Activated CD8-positive, alpha-beta memory T cell treated with anti-CD3 and anti-CD28 coated beads, Interleukin-2, amount 10 ng/mL, durations not matched to agents 7 days and 5 days (primary cell): ENCODE measurements around the gene GAMT. TPM values are rescaled to one million over a fixed set of nuclear protein-coding genes. Genes with fewer than 3 reads are reported as not detected.

Experiments used
- ATAC-seq: fragments of 150-1000 bp; cut with Tn5 transposase; one replicate; pipeline ENCODE4 v1.10.0; 2021; ENCODE audit warnings: moderate library complexity
- CTCF ChIA-PET: fragments of 350-600 bp; sonication (Branson Sonifier 250); formaldehyde crosslinking; loops from one replicate; lab custom pipeline; 2021; ENCODE audit warnings: antibody characterized with exemption; lab: Charles Lee
- DNase-seq: peaks from one replicate; pipeline ENCODE4 v3.0.0-alpha.2; 2020
- H3K27ac Mint-ChIP-seq: one replicate; pipeline ENCODE4 v1.8.0; 2021; ENCODE audit warnings: mild to moderate bottlenecking, mixed read lengths
- H3K27me3 Mint-ChIP-seq: one replicate; pipeline ENCODE4 v1.8.0; 2021; ENCODE audit warnings: mixed read lengths
- H3K36me3 Mint-ChIP-seq: one replicate; pipeline ENCODE4 v1.8.0; 2021; ENCODE audit warnings: mild to moderate bottlenecking, mixed read lengths
- H3K4me1 Mint-ChIP-seq: one replicate; pipeline ENCODE4 v1.8.0; 2021; ENCODE audit warnings: mixed read lengths
- H3K4me3 Mint-ChIP-seq: one replicate; pipeline ENCODE4 v1.8.0; 2021; ENCODE audit warnings: mild to moderate bottlenecking, moderate library complexity, mixed read lengths
- H3K9me3 Mint-ChIP-seq: one replicate; pipeline ENCODE4 v1.8.0; 2022; ENCODE audit warnings: low read depth, mixed read lengths
- total RNA-seq, 2 experiments: library from RNA; stranded (reverse); gene quantifications; one replicate each; pipeline ENCODE4 v1.2.3, GENCODE V29; 2021

Gene GAMT
- total RNA-seq, 2 experiments from 2014 or later = 19.3 to 20.4 TPM

- peaks cover 3% of the 10 kb centered on the region for H3K9me3 Mint-ChIP-seq
- no peak for DNase-seq
- H3K27me3 Mint-ChIP-seq = peaks cover 6% of the 10 kb centered on the region
- no peak overlapping the region for H3K27ac Mint-ChIP-seq
- peaks cover 20% of the 10 kb centered on the region for H3K36me3 Mint-ChIP-seq
- no peak overlapping the region for H3K4me3 Mint-ChIP-seq
- no peak for ATAC-seq
- CTCF ChIA-PET = no interaction called here
- peaks cover 18% of the 10 kb centered on the region for H3K4me1 Mint-ChIP-seq
Measured at GRCh38 chr19:1387684-1388636, 13.4 kb downstream of the GAMT start.

- Mint-ChIP-seq H3K9me3 (peaks cover 3% of the 10 kb centered on the region), H3K4me3 (no peak overlapping the region), H3K36me3 (peaks cover 20% of the 10 kb centered on the region), H3K27ac (no peak overlapping the region), H3K4me1 (peaks cover 21% of the 10 kb centered on the region), H3K27me3 (peaks cover 6% of the 10 kb centered on the region)
- no peak for DNase-seq
- CTCF ChIA-PET = no interaction called here
- ATAC-seq = no peak
Measured at GRCh38 chr19:1386945-1387683, 14.2 kb downstream of the GAMT start.

DNA sequence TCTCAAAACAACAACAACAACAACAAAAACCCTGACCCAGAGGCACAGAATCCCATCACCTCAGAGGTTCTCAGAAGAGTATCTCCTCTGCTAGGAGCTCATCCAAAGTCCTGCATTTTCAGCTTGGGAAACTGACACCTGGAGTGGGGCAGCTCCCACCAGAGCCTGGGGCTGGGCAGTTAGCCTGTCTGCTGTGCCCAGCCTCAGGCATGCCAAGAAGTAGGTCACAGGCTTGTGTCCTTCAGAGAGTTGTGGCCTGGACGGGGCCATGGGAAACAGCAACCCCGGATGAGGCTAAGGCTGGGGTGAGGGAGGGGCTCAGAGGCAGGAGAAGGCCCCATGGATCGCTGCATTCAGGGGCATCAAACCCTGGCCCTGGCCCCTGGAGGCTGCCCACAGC, 15.5 kb downstream of the GAMT start:
- H3K27me3 Mint-ChIP-seq = peaks cover 6% of the 10 kb centered on the region
- no peak for ATAC-seq
- CTCF ChIA-PET = interaction anchor here (1.1 to 1.2 kb wide), 2 partner anchors 13 to 20 kb away, joined by 3 read pairs; no protein-coding TSS in a partner anchor
- H3K27ac Mint-ChIP-seq = no peak overlapping the region
- peak overlapping the region; percentile 9 for H3K4me3 Mint-ChIP-seq
- no peak for DNase-seq
- peaks cover 3% of the 10 kb centered on the region for H3K9me3 Mint-ChIP-seq
- peaks cover 18% of the 10 kb centered on the region for H3K36me3 Mint-ChIP-seq
- H3K4me1 Mint-ChIP-seq = peaks cover 21% of the 10 kb centered on the region

DNA sequence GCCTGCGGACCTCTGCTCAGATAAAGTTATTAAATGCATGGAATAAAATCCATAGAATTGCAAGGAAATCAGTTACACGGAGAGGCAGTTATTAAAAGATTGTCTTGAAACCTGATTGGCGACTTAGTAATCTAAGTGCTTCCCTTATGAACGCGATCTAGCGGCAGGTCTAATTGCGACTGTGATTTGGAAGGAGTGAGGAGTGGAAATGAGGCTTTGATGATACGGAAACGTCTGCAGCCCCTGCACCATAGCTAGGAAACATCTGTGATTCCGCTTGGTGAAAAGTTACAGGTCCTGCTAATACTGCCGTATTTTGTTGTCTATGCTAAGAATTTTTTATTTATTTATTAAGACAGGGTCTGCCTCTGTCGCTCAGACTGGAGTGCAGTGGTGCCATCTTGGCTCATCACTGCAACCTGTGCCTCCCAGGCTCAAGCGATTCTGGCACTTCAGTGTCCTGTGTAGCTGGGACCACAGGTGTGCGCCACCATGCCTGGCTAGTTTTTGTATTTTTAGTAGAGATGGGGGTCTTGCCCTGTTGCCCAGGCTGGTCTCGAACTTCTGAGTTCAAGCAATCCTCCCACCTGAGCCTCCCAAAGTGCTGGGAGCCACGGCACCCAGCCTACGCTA, 16.7 kb downstream of the GAMT start:
- Mint-ChIP-seq H3K36me3 (peaks cover 17% of the 10 kb centered on the region), H3K4me3 (peak overlapping the region; percentile 89), H3K9me3 (peaks cover 3% of the 10 kb centered on the region), H3K4me1 (peaks cover 21% of the 10 kb centered on the region), H3K27me3 (peaks cover 6% of the 10 kb centered on the region), H3K27ac (peak overlapping the region; percentile 82)
- CTCF ChIA-PET = no interaction called here
- DNase-seq (no peak), ATAC-seq (no peak)

DNA sequence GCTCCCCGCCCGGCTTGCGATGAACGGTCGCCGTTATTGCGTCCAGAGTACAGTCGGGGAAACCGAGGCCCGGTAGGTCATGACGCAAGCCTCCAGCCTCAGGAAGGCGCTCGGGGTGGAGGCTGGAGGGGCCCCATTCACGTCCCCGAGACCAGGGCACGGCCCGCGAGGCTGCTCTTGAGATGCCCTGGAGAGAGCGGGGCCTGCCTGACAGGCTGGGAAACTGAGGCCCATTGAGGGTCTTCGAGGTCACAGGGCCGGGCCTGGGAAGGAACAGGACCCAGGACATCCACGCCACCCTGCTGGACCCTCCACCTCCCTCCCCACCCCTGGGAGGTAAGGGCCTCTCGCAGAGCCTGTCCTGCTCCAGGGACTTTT, 17.3 kb downstream of the GAMT start:
- Mint-ChIP-seq H3K36me3 (peaks cover 12% of the 10 kb centered on the region), H3K4me1 (peaks cover 21% of the 10 kb centered on the region), H3K27me3 (peaks cover 6% of the 10 kb centered on the region), H3K4me3 (peak overlapping the region; percentile 89), H3K9me3 (peaks cover 3% of the 10 kb centered on the region), H3K27ac (peak overlapping the region; percentile 82)
- CTCF ChIA-PET = no interaction called here
- ATAC-seq (no peak), DNase-seq (no peak)

DNA sequence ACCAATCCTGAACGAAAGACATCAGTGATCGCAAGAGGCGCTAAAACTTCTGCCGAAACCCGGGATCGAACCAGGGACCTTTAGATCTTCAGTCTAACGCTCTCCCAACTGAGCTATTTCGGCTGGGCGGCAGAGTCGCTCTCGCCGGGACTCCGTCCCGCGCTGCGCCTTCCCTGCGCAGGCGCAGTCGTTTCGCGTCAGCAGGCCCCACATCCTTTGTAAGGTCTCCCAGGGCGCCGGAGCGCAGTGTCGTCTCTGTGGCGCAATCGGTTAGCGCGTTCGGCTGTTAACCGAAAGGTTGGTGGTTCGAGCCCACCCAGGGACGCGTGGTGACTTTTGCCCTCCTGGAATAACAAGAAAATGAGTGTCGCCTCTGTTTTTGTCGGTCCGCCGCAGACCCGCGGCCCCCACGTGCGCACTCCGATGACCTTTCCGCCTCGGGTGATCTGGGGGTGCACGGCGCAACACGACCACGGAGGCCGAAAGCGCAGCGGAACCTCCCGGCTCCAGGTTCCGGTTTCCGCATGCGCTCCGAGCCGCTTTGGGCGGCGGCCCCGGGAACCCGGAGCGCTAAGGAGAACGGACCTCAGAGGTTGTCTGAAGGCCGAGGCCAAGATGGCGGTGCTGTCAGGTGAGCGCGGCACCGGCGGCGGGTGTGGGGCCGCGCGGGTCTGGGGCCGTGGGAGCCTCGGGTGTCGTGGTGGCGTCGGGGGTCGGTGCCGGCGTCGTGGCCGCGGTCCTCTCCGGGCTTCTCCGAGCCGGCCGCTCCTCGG, 17.8 kb downstream of the GAMT start, which contains the start of gene NDUFS7:
Gene NDUFS7, plus strand, starts transcription at position 596 of the 773 bp plus-strand sequence. Its CDS starts 20 bp downstream, at position 616.
- DNase-seq (peak; percentile 94), ATAC-seq (peak; percentile 90)
- Mint-ChIP-seq H3K4me1 (peaks cover 21% of the 10 kb centered on the region), H3K4me3 (peak within 1 kb of the TSS; percentile 89), H3K27ac (peak within 1 kb of the TSS; percentile 95), H3K27me3 (peaks cover 6% of the 10 kb centered on the region), H3K9me3 (no peaks in the 10 kb centered on the region), H3K36me3 (peaks cover 7% of the 10 kb centered on the region)
- CTCF ChIA-PET = interaction anchor here (1.0 to 2.5 kb wide), 12 partner anchors 8 to 139 kb away, joined by 3 to 12 read pairs (median 4); partner anchors contain the start of gene CIRBP

- DNase-seq = no peak
- peak overlapping the region; percentile 95 for H3K27ac Mint-ChIP-seq
- H3K36me3 Mint-ChIP-seq = peaks cover 4% of the 10 kb centered on the region
- H3K4me3 Mint-ChIP-seq = peak overlapping the region; percentile 89
- CTCF ChIA-PET = interaction anchor here (1.0 to 2.5 kb wide), 12 partner anchors 8 to 138 kb away, joined by 3 to 12 read pairs (median 4); partner anchors contain the start of gene CIRBP
- H3K27me3 Mint-ChIP-seq = peaks cover 6% of the 10 kb centered on the region
- no peaks in the 10 kb centered on the region for H3K9me3 Mint-ChIP-seq
- H3K4me1 Mint-ChIP-seq = peaks cover 21% of the 10 kb centered on the region
- no peak for ATAC-seq
Measured at GRCh38 chr19:1383017-1383311, 18.4 kb downstream of the GAMT start.

DNA sequence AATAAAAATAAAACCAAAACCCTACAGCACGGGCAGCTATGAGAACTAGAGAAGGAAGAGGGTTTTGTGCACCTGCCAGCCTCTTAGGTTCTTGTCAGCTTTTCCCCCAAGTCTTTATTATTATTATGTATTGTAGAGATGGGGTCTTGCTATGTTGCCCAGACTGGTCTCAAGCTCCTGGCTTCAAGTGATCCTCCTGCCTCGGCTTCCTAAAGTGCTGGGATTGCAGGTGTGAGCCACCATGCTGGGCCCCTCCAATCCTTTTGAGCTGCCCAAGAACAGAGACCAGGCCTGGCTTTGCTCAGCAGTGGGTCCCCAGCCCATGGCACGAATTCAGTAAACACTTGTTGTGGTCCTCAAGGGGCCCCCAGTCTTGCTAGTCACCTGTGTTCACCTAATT, 19.1 kb downstream of the GAMT start:
- Mint-ChIP-seq H3K27me3 (peaks cover 6% of the 10 kb centered on the region), H3K27ac (no peak overlapping the region), H3K4me3 (no peak overlapping the region), H3K36me3 (peaks cover 4% of the 10 kb centered on the region), H3K9me3 (no peaks in the 10 kb centered on the region), H3K4me1 (peaks cover 21% of the 10 kb centered on the region)
- CTCF ChIA-PET = interaction anchor here (1.1 to 2.5 kb wide), 7 partner anchors 11 to 103 kb away, joined by 3 to 12 read pairs (median 6); no protein-coding TSS in a partner anchor
- DNase-seq = no peak
- no peak for ATAC-seq

GRCh38 chr19:1379961-1380489, 21.3 kb downstream of the GAMT start:
- DNase-seq (no peak), ATAC-seq (no peak)
- no peak overlapping the region for H3K4me3 Mint-ChIP-seq
- H3K36me3 Mint-ChIP-seq = peaks cover 4% of the 10 kb centered on the region
- H3K4me1 Mint-ChIP-seq = peaks cover 14% of the 10 kb centered on the region
- no peak overlapping the region for H3K27ac Mint-ChIP-seq
- CTCF ChIA-PET = interaction anchor here (0.8 kb wide), 1 partner anchor 16 kb away, joined by 3 read pairs; no protein-coding TSS in a partner anchor
- no peaks in the 10 kb centered on the region for H3K9me3 Mint-ChIP-seq
- peaks cover 6% of the 10 kb centered on the region for H3K27me3 Mint-ChIP-seq

DNA sequence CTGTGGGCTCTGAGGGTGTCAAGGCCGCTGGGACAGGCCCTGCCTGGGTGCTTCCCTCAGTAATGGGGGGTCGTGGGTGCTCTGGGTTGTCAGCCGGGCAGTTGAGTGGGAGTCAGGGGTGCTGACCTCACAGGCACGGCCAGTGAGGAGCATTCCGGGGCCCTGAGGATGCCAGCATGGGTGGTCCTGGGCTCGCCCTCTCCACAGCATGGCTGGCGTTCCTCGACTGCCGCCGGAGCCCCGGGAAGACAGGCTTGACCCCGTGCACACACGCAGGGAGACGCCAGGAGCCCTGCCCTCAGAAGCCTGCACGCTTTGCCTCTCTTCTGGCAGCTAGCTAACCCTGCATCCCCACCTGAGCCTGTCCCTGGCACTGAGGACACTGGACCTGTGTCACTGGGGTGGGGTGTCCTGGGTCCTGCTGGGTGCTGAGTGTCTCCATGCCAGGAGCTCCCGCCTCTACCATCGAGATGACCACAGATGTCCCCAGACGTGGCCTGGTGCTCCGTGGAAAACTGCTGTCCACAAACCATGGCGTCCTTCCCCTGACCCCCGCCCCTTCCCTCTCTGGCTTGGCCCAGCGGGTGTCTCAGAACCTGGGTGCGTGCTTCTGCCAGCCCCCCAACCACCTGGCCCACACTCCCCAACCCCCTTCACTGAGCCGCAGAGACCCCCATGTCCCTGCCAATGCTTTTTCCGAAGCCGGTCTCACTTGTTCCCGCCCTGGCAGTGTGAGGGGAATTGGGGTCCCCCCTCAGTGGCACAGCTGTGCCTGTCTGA, 22.0 kb downstream of the GAMT start:
- ATAC-seq (no peak), DNase-seq (no peak)
- H3K9me3 Mint-ChIP-seq = no peaks in the 10 kb centered on the region
- H3K27me3 Mint-ChIP-seq = peaks cover 6% of the 10 kb centered on the region
- no peak overlapping the region for H3K4me3 Mint-ChIP-seq
- CTCF ChIA-PET = no interaction called here
- no peak overlapping the region for H3K27ac Mint-ChIP-seq
- H3K4me1 Mint-ChIP-seq = peaks cover 8% of the 10 kb centered on the region
- H3K36me3 Mint-ChIP-seq = peaks cover 4% of the 10 kb centered on the region

GRCh38 chr19:1377965-1378785, 23.2 kb downstream of the GAMT start:
- ATAC-seq (no peak), DNase-seq (no peak)
- Mint-ChIP-seq H3K4me1 (peaks cover 5% of the 10 kb centered on the region), H3K36me3 (peaks cover 2% of the 10 kb centered on the region), H3K9me3 (no peaks in the 10 kb centered on the region), H3K27me3 (peaks cover 2% of the 10 kb centered on the region), H3K4me3 (no peak overlapping the region), H3K27ac (no peak overlapping the region)
- CTCF ChIA-PET = interaction anchor here (0.7 kb wide), 1 partner anchor 62 kb away, joined by 3 read pairs; no protein-coding TSS in a partner anchor
